H54 (cell line): ENCODE measurements around the gene HOXD3.
A peak's percentile ranks its signal among the peaks of the same experiment; 100 is the strongest.

Source experiments
- DNase-seq: peaks from one replicate; pipeline ENCODE4 v3.0.0; 2011; ENCODE audit warnings: low spot score, mixed read lengths; ENCODE audit not compliant: insufficient read length
- FAIRE-seq: peaks from 3 replicates; lab custom pipeline; 2011; peaks lifted over from hg19 to GRCh38; lab: Jason Lieb, UNC
- POLR2A ChIP-seq: IDR thresholded peaks from 2 replicates; pipeline ENCODE4 v1.6.1; 2011; ENCODE audit warnings: low read depth, mild to moderate bottlenecking, low read length

Gene HOXD3

GRCh38 chr2:176187899-176188773 is 31.0 kb downstream of the HOXD3 start, which contains the start of gene HOXD1:
Gene HOXD1, plus strand, starts transcription at chr2:176188668. Its CDS starts 134 bp downstream, at chr2:176188802.
- FAIRE-seq (no peak), DNase-seq (peak; percentile 73)
- TF ChIP-seq POLR2A, result peak; percentile 32; the same call in 1 of the 2 replicates

GRCh38 chr2:176188774-176189680 is 31.9 kb downstream of the HOXD3 start:
- TF ChIP-seq POLR2A, result no peak
- DNase-seq (no peak), FAIRE-seq (no peak)

- DNase-seq (no peak), FAIRE-seq (no peak)
- TF ChIP-seq POLR2A, result no peak
Measured at GRCh38 chr2:176189681-176190641, 32.9 kb downstream of the HOXD3 start.

GRCh38 chr2:176192351-176192750 is 35.2 kb downstream of the HOXD3 start:
- no peak for FAIRE-seq
- DNase-seq, result no peak
- TF ChIP-seq POLR2A, result no peak

GRCh38 chr2:176193048-176193447 is 35.9 kb downstream of the HOXD3 start:
- no peak for DNase-seq
- no peak for FAIRE-seq
- no peak for TF ChIP-seq POLR2A

- no peak for TF ChIP-seq POLR2A
- FAIRE-seq, result no peak
- no peak for DNase-seq
Measured at GRCh38 chr2:176199902-176200301, 42.8 kb downstream of the HOXD3 start.

- TF ChIP-seq POLR2A, result no peak
- DNase-seq (no peak), FAIRE-seq (no peak)
Measured at GRCh38 chr2:176200971-176201370, 43.9 kb downstream of the HOXD3 start.

GRCh38 chr2:176202491-176202890 is 45.4 kb downstream of the HOXD3 start:
- no peak for TF ChIP-seq POLR2A
- FAIRE-seq, result no peak
- DNase-seq, result no peak

- no peak for TF ChIP-seq POLR2A
- no peak for DNase-seq
- no peak for FAIRE-seq
Measured at GRCh38 chr2:176205126-176205525, 48.0 kb downstream of the HOXD3 start.

- FAIRE-seq, result no peak
- TF ChIP-seq POLR2A, result no peak
Measured at GRCh38 chr2:176206136-176206535, 49.0 kb downstream of the HOXD3 start.

GRCh38 chr2:176206682-176207081 is 49.6 kb downstream of the HOXD3 start:
- no peak for DNase-seq
- TF ChIP-seq POLR2A, result no peak
- FAIRE-seq, result no peak

More at GRCh38 chr2:176206136-176206535, 49.0 kb downstream of the HOXD3 start:
- no peak for DNase-seq

GRCh38 chr2:176211110-176211509 is 54.0 kb downstream of the HOXD3 start:
- DNase-seq (no peak), FAIRE-seq (no peak)
- TF ChIP-seq POLR2A, result no peak

- no peak for TF ChIP-seq POLR2A
- FAIRE-seq (peak; percentile 64), DNase-seq (no peak)
Measured at GRCh38 chr2:176212276-176212675, 55.2 kb downstream of the HOXD3 start.

- TF ChIP-seq POLR2A, result no peak
- no peak for DNase-seq
- FAIRE-seq, result no peak
Measured at GRCh38 chr2:176213406-176213805, 56.3 kb downstream of the HOXD3 start.
